Mesendoderm (in vitro differentiated cells): Measurements from ENCODE around the gene LDLRAD1.
"Not testable (repeated sequence)": the region's sequence is repeated elsewhere in the genome, so short reads cannot be mapped to it uniquely, and the experiment has no call there.

ENCODE experiments used
- DNase-seq: peaks from one replicate; pipeline ENCODE4 v3.0.0; 2013
- H2AK5ac ChIP-seq: 2 replicates; pipeline ENCODE4 v1.6.1; 2013; ENCODE audit warnings: low read length, inconsistent platforms
- H2BK120ac ChIP-seq: 2 replicates; pipeline ENCODE4 v1.6.1; 2013; ENCODE audit warnings: low read depth, mild to moderate bottlenecking, low read length, moderate library complexity, mixed read lengths
- H2BK15ac ChIP-seq: replicated peaks from 2 replicates; pipeline ENCODE4 v1.6.1; 2013; ENCODE audit warnings: low read depth, mild to moderate bottlenecking, moderate library complexity
- H2BK5ac ChIP-seq: 2 replicates; pipeline ENCODE4 v1.6.1; 2013; ENCODE audit warnings: low read length, inconsistent platforms
- H3K18ac ChIP-seq: 2 replicates; pipeline ENCODE4 v1.6.1; 2013; ENCODE audit warnings: mild to moderate bottlenecking, low read length, mixed read lengths
- H3K23ac ChIP-seq: one replicate; pipeline ENCODE4 v1.6.1; 2013; ENCODE audit warnings: low read length
- H3K27ac ChIP-seq: 2 replicates; pipeline ENCODE4 v1.5.1; 2013; ENCODE audit warnings: low read depth, mild to moderate bottlenecking, inconsistent platforms, low read length, moderate library complexity
- H3K27me3 ChIP-seq: 2 replicates; pipeline ENCODE4 v1.6.1; 2013; ENCODE audit warnings: low read length, control low read depth, mild to moderate bottlenecking, inconsistent platforms; ENCODE audit not compliant: insufficient read depth, poor library complexity
- H3K36me3 ChIP-seq: 2 replicates; pipeline ENCODE4 v1.6.1; 2013; ENCODE audit warnings: low read length, inconsistent platforms; ENCODE audit not compliant: control insufficient read depth, insufficient read depth
- H3K4ac ChIP-seq: one replicate; pipeline ENCODE4 v1.6.1; 2013; ENCODE audit warnings: low read depth, mild to moderate bottlenecking, low read length, moderate library complexity
- H3K4me1 ChIP-seq: 2 replicates; pipeline ENCODE4 v1.6.1; 2013; ENCODE audit warnings: low read depth, low read length, inconsistent platforms; ENCODE audit not compliant: control insufficient read depth
- H3K4me2 ChIP-seq: 2 replicates; pipeline ENCODE4 v1.6.1; 2013; ENCODE audit warnings: low read length
- H3K4me3 ChIP-seq: 2 replicates; pipeline ENCODE4 v1.5.1; 2013; ENCODE audit warnings: mild to moderate bottlenecking, low read length
- H3K56ac ChIP-seq: one replicate; pipeline ENCODE4 v1.6.1; 2013; ENCODE audit warnings: low read length
- H3K79me1 ChIP-seq: 2 replicates; pipeline ENCODE4 v1.6.1; 2013; ENCODE audit warnings: low read length, inconsistent platforms
- H3K79me2 ChIP-seq: 2 replicates; pipeline ENCODE4 v1.6.1; 2013; ENCODE audit warnings: mild to moderate bottlenecking, low read length; ENCODE audit not compliant: control insufficient read depth, insufficient read depth
- H3K9ac ChIP-seq: 2 replicates; pipeline ENCODE4 v1.6.1; 2013; ENCODE audit warnings: low read length, inconsistent platforms
- H4K5ac ChIP-seq: one replicate; pipeline ENCODE4 v1.6.1; 2013; ENCODE audit warnings: low read length
- H4K8ac ChIP-seq: one replicate; pipeline ENCODE4 v1.6.1; 2013; ENCODE audit warnings: low read depth, mild to moderate bottlenecking, control low read depth, low read length, moderate library complexity
- WGBS: extraction: QIAGEN DNeasy Blood & Tissue Kit; methylation state at CpG from one replicate; pipeline ENCODE4 v1.1.7; 2013; ENCODE audit warnings: low lambda C conversion rate, missing lambda C conversion rate; ENCODE audit not compliant: insufficient coverage; ENCODE audit errors: extremely low coverage; 5-methylcytosine and 5-hydroxymethylcytosine counted together

Gene LDLRAD1

DNA sequence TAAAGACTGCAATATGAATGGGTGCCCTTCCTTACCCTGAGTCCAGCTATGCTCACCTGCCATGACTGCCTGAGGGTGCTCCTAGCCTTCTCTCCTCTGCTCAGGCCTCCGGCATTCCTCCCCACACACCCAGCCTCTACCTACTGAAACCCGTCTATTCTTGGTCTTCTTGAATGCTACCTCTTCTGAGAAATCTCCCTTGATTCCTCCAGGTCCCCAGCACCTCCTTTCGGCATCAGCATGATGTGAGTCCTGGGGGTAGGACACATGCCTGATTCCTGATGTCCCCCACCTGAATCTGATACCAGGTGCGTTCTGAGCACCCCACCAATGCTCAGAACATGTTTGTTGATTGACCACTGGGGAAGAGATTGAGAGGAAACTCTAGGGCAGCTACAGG, 8.6 kb downstream of the LDLRAD1 start:
- no CpG with 5 or more reads among the region's 4 CpGs for WGBS
- H3K4ac ChIP-seq, result no peak overlapping the region
- DNase-seq, result no peak

GRCh38 chr1:54008876-54009275, 9.1 kb downstream of the LDLRAD1 start:
- H2BK120ac ChIP-seq, result no peak overlapping the region
- H4K5ac ChIP-seq, result no peak overlapping the region
- no peak overlapping the region for H4K8ac ChIP-seq
- H3K79me1 ChIP-seq, result no peaks in the 10 kb centered on the region
- H3K36me3 ChIP-seq, result no peaks in the 10 kb centered on the region
- no peaks in the 10 kb centered on the region for H3K27me3 ChIP-seq
- no peak overlapping the region for H3K4ac ChIP-seq
- H2BK5ac ChIP-seq, result no peak overlapping the region
- H3K4me3 ChIP-seq, result no peak overlapping the region
- H2BK15ac ChIP-seq, result no peak overlapping the region
- H3K4me1 ChIP-seq, result no peaks in the 10 kb centered on the region
- H3K56ac ChIP-seq, result no peak overlapping the region
- no peak overlapping the region for H3K9ac ChIP-seq
- no peak overlapping the region for H3K27ac ChIP-seq
- no CpG with 5 or more reads among the region's 13 CpGs for WGBS
- H3K4me2 ChIP-seq, result no peak overlapping the region
- no peak for DNase-seq
- H3K23ac ChIP-seq, result no peak overlapping the region
- H2AK5ac ChIP-seq, result no peak overlapping the region
- no peak overlapping the region for H3K18ac ChIP-seq
- H3K79me2 ChIP-seq, result no peaks in the 10 kb centered on the region

More for the DNA sequence above, 8.6 kb downstream of the LDLRAD1 start:
- Histone ChIP-seq H3K56ac (no peak overlapping the region), H2AK5ac (no peak overlapping the region), H3K27me3 (no peaks in the 10 kb centered on the region), H3K23ac (no peak overlapping the region), H3K36me3 (no peaks in the 10 kb centered on the region), H2BK120ac (no peak overlapping the region), H3K4me1 (no peaks in the 10 kb centered on the region), H3K9ac (no peak overlapping the region), H3K18ac (no peak overlapping the region), H3K79me2 (no peaks in the 10 kb centered on the region), H4K5ac (no peak overlapping the region), H3K79me1 (no peaks in the 10 kb centered on the region), H3K4me3 (no peak overlapping the region), H2BK15ac (no peak overlapping the region), H3K4me2 (no peak overlapping the region), H2BK5ac (no peak overlapping the region), H3K27ac (no peak overlapping the region), H4K8ac (no peak overlapping the region)

- no peak for DNase-seq
- H3K4me1 ChIP-seq, result no peaks in the 10 kb centered on the region
- no peak overlapping the region for H3K27ac ChIP-seq
- no peak overlapping the region for H3K9ac ChIP-seq
- no peak overlapping the region for H3K18ac ChIP-seq
- H2BK15ac ChIP-seq, result no peak overlapping the region
- H3K79me1 ChIP-seq, result no peaks in the 10 kb centered on the region
- H3K23ac ChIP-seq, result no peak overlapping the region
- no peak overlapping the region for H4K5ac ChIP-seq
- no peak overlapping the region for H3K4me2 ChIP-seq
- H3K56ac ChIP-seq, result no peak overlapping the region
- no peak overlapping the region for H2BK120ac ChIP-seq
- no peak overlapping the region for H2AK5ac ChIP-seq
- no peaks in the 10 kb centered on the region for H3K36me3 ChIP-seq
- no peak overlapping the region for H3K4me3 ChIP-seq
- H3K4ac ChIP-seq, result no peak overlapping the region
- no peaks in the 10 kb centered on the region for H3K27me3 ChIP-seq
- no peak overlapping the region for H4K8ac ChIP-seq
- WGBS, result no CpG with 5 or more reads among the region's 4 CpGs
- H2BK5ac ChIP-seq, result no peak overlapping the region
- H3K79me2 ChIP-seq, result no peaks in the 10 kb centered on the region
Measured at GRCh38 chr1:54007613-54008012, 10.4 kb downstream of the LDLRAD1 start.

GRCh38 chr1:54006508-54006907, 11.5 kb downstream of the LDLRAD1 start:
- no peak overlapping the region for H2BK120ac ChIP-seq
- no peak for DNase-seq
- H4K5ac ChIP-seq, result no peak overlapping the region
- no CpG with 5 or more reads among the region's 4 CpGs for WGBS
- no peak overlapping the region for H3K9ac ChIP-seq
- H3K4me1 ChIP-seq, result no peaks in the 10 kb centered on the region
- no peak overlapping the region for H3K56ac ChIP-seq
- no peaks in the 10 kb centered on the region for H3K36me3 ChIP-seq
- no peak overlapping the region for H3K18ac ChIP-seq
- H3K79me2 ChIP-seq, result no peaks in the 10 kb centered on the region
- no peak overlapping the region for H2BK5ac ChIP-seq
- no peak overlapping the region for H4K8ac ChIP-seq
- no peak overlapping the region for H3K4me3 ChIP-seq
- no peak overlapping the region for H3K27ac ChIP-seq
- no peak overlapping the region for H2AK5ac ChIP-seq
- H3K4me2 ChIP-seq, result no peak overlapping the region
- no peaks in the 10 kb centered on the region for H3K79me1 ChIP-seq
- no peaks in the 10 kb centered on the region for H3K27me3 ChIP-seq
- H3K23ac ChIP-seq, result no peak overlapping the region
- H2BK15ac ChIP-seq, result no peak overlapping the region
- no peak overlapping the region for H3K4ac ChIP-seq

- Histone ChIP-seq H3K9ac (no peak overlapping the region), H2BK5ac (no peak overlapping the region), H3K18ac (no peak overlapping the region), H3K27me3 (no peaks in the 10 kb centered on the region), H3K36me3 (no peaks in the 10 kb centered on the region), H3K23ac (no peak overlapping the region), H2BK120ac (no peak overlapping the region), H3K56ac (no peak overlapping the region), H4K5ac (no peak overlapping the region), H3K27ac (no peak overlapping the region), H4K8ac (no peak overlapping the region), H3K4me1 (no peaks in the 10 kb centered on the region), H3K4me2 (no peak overlapping the region), H2AK5ac (no peak overlapping the region), H3K4me3 (no peak overlapping the region), H3K4ac (no peak overlapping the region), H3K79me1 (no peaks in the 10 kb centered on the region), H2BK15ac (no peak overlapping the region), H3K79me2 (no peaks in the 10 kb centered on the region)
- DNase-seq, result no peak
- WGBS, result no CpG with 5 or more reads among the region's 27 CpGs
Measured at GRCh38 chr1:54004481-54005049, 13.4 kb downstream of the LDLRAD1 start.

- not testable (repeated sequence) for H3K4me3 ChIP-seq, H2BK15ac ChIP-seq, H4K5ac ChIP-seq, DNase-seq, H3K4me2 ChIP-seq, H3K9ac ChIP-seq, H3K27ac ChIP-seq, H3K4ac ChIP-seq, H3K18ac ChIP-seq, H2BK5ac ChIP-seq, H2BK120ac ChIP-seq, H3K4me1 ChIP-seq, H4K8ac ChIP-seq, H3K79me2 ChIP-seq, H3K79me1 ChIP-seq, H3K23ac ChIP-seq, H2AK5ac ChIP-seq, H3K27me3 ChIP-seq, H3K56ac ChIP-seq, H3K36me3 ChIP-seq
- no CpG with 5 or more reads among the region's 19 CpGs for WGBS
Measured at GRCh38 chr1:54003750-54004480, 14.1 kb downstream of the LDLRAD1 start.
